Thoracic aorta (tissue), 2 donors: ENCODE results near the gene IFT172. TPM values are rescaled to one million over a fixed set of nuclear protein-coding genes. Genes with fewer than 3 reads are reported as not detected.

ENCODE experiments used
- ATAC-seq: fragments of 150-250 bp; one replicate; pipeline ENCODE4 v1.8.0; 2017; ENCODE audit warnings: low read depth; ENCODE audit not compliant: insufficient number of reproducible peaks, low FRiP score
- DNase-seq: peaks from one replicate; pipeline ENCODE4 v3.0.0-alpha.2; 2020; ENCODE audit warnings: low spot score
- H3K27ac ChIP-seq, 2 donors: fragments of 200-600 bp; sonication (generic); 1 replicate in 1 of 2; 2 replicates in 1 of 2; pipeline ENCODE4 v1.5.1; 2016; ENCODE audit warnings: mild to moderate bottlenecking in 2 of 2, moderate library complexity in 2 of 2
- H3K27me3 ChIP-seq: fragments of 200-600 bp; sonication (generic); replicated peaks from 2 replicates; pipeline ENCODE4 v1.6.0; 2016; ENCODE audit warnings: mild to moderate bottlenecking; ENCODE audit not compliant: insufficient read depth
- H3K36me3 ChIP-seq: fragments of 200-600 bp; sonication (generic); one replicate; pipeline ENCODE4 v1.5.1; 2016
- H3K4me1 ChIP-seq, 2 donors: fragments of 200-600 bp; sonication (generic); 1 replicate in 1 of 2; 2 replicates in 1 of 2; pipeline versions ENCODE4 v1.5.1 to v1.6.0; 2016; ENCODE audit warnings: low read depth in 2 of 2, mild to moderate bottlenecking in 1 of 2; ENCODE audit not compliant: control insufficient read depth in 1 of 2
- H3K4me3 ChIP-seq: fragments of 200-600 bp; sonication (generic); 2 replicates; pipeline ENCODE4 v1.5.1; 2016; ENCODE audit warnings: mild to moderate bottlenecking
- H3K9me3 ChIP-seq: fragments of 200-600 bp; sonication (generic); 2 replicates; pipeline ENCODE4 v1.5.1; 2016
- total RNA-seq, 2 donors: library from RNA; depleted of rRNA; stranded (reverse); fragments of >200 nt; gene quantifications; one replicate each; pipeline versions ENCODE4 v1.1.0 to v1.2.3, GENCODE V29; 2016
- TF ChIP-seq, protein P1 (sequence below): fragments of 200-600 bp; sonication (generic); IDR thresholded peaks from one replicate; pipeline ENCODE4 v1.5.1; 2019; ENCODE audit warnings: antibody characterized with exemption

IFT172 gene
- total RNA-seq, 2 donors from 2014 or later: 33.0 to 45.6 TPM

DNA sequence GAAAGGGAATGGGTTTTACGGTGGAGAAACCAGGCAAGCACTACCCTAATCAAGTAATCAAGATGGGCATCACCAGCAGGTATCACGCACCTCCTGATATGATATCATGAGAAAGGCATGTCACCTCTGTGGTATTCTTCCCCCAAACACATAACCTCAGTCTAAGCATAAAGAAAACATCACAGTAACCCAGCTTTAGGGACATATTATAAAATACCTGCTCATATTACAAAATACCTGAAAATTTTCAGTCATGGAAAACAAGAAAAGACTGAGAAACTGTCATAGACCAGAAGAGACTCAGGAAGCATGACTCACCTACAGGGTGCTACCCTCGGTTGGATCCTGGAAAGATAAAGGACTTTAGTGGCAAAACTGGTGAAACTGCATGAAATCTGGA lies 37.6 kb upstream of the IFT172 start:
- H3K36me3 ChIP-seq: no peaks in the 10 kb centered on the region
- H3K27ac ChIP-seq: no peak overlapping the region
- no peaks in the 10 kb centered on the region for H3K9me3 ChIP-seq
- H3K4me3 ChIP-seq: no peak overlapping the region
- DNase-seq (no peak), ATAC-seq (no peak)
- TF ChIP-seq, protein P1, sequence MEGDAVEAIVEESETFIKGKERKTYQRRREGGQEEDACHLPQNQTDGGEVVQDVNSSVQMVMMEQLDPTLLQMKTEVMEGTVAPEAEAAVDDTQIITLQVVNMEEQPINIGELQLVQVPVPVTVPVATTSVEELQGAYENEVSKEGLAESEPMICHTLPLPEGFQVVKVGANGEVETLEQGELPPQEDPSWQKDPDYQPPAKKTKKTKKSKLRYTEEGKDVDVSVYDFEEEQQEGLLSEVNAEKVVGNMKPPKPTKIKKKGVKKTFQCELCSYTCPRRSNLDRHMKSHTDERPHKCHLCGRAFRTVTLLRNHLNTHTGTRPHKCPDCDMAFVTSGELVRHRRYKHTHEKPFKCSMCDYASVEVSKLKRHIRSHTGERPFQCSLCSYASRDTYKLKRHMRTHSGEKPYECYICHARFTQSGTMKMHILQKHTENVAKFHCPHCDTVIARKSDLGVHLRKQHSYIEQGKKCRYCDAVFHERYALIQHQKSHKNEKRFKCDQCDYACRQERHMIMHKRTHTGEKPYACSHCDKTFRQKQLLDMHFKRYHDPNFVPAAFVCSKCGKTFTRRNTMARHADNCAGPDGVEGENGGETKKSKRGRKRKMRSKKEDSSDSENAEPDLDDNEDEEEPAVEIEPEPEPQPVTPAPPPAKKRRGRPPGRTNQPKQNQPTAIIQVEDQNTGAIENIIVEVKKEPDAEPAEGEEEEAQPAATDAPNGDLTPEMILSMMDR: no peak
- H3K4me1 ChIP-seq: no peaks in the 10 kb centered on the region
- no peaks in the 10 kb centered on the region for H3K27me3 ChIP-seq

DNA sequence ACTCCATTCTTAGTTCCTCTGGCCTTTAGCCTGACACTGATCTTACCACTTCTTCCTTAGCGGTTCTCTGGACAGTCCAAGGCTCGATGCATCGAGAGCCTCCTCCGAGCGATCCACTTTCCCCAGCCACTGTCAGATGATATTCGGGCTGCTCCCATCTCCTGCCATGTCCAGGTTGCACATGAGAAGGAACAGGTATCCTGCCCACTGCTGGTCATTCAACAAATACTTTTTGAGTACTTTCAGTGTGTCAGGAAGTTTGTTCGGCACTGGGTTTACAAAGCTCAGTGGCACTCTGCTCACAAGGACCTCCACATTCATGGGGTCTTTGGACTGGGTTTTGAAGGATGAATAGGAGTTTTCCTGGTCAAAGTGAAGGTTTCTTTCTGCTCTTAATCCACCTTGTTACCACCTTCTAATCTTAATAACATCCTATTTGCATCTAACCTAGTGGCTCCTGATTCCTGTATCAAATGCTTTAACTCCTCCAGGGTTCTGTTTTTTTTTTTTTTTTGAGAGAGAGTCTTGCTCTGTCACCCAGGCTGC lies 32.9 kb upstream of the IFT172 start:
- no peaks in the 10 kb centered on the region for H3K9me3 ChIP-seq
- H3K36me3 ChIP-seq: no peaks in the 10 kb centered on the region
- H3K27ac ChIP-seq: no peak overlapping the region
- no peak for ATAC-seq
- H3K4me3 ChIP-seq: no peak overlapping the region
- no peaks in the 10 kb centered on the region for H3K4me1 ChIP-seq
- H3K27me3 ChIP-seq: no peaks in the 10 kb centered on the region
- TF ChIP-seq, protein P1: no peak
- no peak for DNase-seq

DNA sequence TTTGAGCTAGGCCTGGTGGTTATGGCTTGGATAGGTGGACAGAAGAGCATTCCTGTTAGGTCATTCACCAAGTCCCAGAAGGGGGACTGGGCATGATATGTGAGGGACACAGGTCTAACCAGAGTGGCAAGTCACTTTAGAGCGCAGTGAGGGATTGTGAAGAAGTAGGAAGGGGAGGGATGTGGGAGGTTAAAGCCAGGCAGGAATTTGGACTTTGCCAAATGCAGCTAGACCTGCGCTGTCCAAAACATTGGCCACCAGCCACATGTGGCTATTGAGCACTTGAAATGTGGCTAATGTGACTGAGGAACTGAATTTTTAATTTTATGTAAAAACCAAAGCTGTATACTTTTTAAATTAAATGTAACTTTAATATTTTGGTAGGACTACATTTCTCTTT lies 30.8 kb upstream of the IFT172 start:
- ATAC-seq (no peak), DNase-seq (no peak)
- Histone ChIP-seq H3K9me3 (no peaks in the 10 kb centered on the region), H3K27ac (no peak overlapping the region), H3K36me3 (no peaks in the 10 kb centered on the region), H3K27me3 (no peaks in the 10 kb centered on the region), H3K4me1 (no peaks in the 10 kb centered on the region), H3K4me3 (no peak overlapping the region)
- TF ChIP-seq, protein P1: no peak

DNA sequence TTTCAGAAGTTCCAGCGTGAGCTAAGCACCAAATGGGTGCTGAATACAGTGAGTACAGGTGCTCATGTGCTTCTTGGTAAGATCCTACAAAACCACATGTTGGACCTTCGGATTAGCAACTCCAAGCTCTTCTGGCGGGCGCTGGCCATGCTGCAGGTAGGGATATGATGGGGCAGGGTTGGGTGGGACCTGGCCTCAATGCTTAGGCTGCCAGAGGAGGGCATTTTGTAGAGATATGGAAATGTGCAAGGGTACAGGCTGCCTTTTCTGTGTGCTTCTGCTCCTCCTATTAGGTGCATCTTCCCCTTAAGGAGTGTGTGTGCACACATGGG lies 29.2 kb upstream of the IFT172 start:
- no peak overlapping the region for H3K4me3 ChIP-seq
- H3K27me3 ChIP-seq: no peaks in the 10 kb centered on the region
- H3K27ac ChIP-seq: no peak overlapping the region
- DNase-seq: no peak
- TF ChIP-seq, protein P1: no peak
- H3K9me3 ChIP-seq: no peaks in the 10 kb centered on the region
- ATAC-seq: no peak
- no peaks in the 10 kb centered on the region for H3K4me1 ChIP-seq
- no peaks in the 10 kb centered on the region for H3K36me3 ChIP-seq

DNA sequence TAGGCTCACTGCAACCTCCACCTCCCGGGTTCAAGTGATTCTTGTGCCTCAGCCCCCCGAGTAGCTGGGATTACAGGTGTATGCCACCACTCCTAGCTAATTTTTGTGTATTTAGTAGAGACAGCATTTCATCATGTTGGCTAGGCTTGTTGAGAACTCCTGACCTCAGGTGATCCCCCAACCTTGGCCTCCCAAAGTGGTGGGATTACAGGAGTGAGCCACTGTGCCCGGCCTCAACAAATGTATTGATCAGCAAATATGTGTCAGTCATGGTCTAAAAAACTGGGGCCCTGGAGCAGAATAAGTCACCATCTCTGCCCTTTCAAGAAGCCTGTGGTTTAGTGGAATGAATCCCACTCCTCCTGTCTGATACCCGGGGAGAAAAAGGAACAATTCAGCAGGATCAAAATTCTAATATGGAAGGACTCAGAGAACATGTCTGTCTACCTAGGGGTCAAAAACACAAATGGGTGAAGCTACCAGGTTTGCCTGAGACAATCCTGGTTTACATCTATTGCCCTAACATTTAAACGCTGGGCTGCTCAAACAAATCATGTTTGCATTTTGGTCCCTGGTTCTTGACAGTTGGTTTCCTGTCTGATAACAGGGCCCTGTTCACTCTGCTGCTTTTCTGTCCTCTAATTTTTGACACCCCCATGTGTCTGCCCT lies 28.7 kb upstream of the IFT172 start:
- no peak overlapping the region for H3K27ac ChIP-seq
- TF ChIP-seq, protein P1: no peak
- H3K4me1 ChIP-seq: no peaks in the 10 kb centered on the region
- no peaks in the 10 kb centered on the region for H3K27me3 ChIP-seq
- no peak for DNase-seq
- H3K36me3 ChIP-seq: no peaks in the 10 kb centered on the region
- H3K4me3 ChIP-seq: no peak overlapping the region
- H3K9me3 ChIP-seq: no peaks in the 10 kb centered on the region
- ATAC-seq: no peak
